SK-N-SH (cell line): ENCODE measurements around the gene XPR1.

Source experiments
- CTCF ChIP-seq: fragments of 200-600 bp; sonication (generic); IDR thresholded peaks from 2 replicates; pipeline ENCODE4 v1.6.1; 2017; ENCODE audit warnings: antibody characterized with exemption, mild to moderate bottlenecking, moderate library complexity
- EZH2phosphoT487 ChIP-seq: fragments of 200-600 bp; sonication (generic); IDR thresholded peaks from 2 replicates; pipeline ENCODE4 v1.6.1; 2017; ENCODE audit warnings: low read depth, mixed run types, mild to moderate bottlenecking, antibody characterized with exemption, moderate library complexity, borderline replicate concordance
- FOXJ3 ChIP-seq: sonication (generic); formaldehyde crosslinking; IDR thresholded peaks from 2 replicates; pipeline ENCODE4 v1.5.1; 2020; ENCODE audit warnings: mild to moderate bottlenecking, missing genetic modification reagents
- GATA2 ChIP-seq: sonication (generic); formaldehyde crosslinking; IDR thresholded peaks from 2 replicates; pipeline ENCODE4 v1.5.0; 2020; ENCODE audit warnings: mild to moderate bottlenecking, missing genetic modification reagents
- RAD21 ChIP-seq: IDR thresholded peaks from 2 replicates; pipeline ENCODE4 v1.6.1; 2012; ENCODE audit warnings: mild to moderate bottlenecking, low read length
- SMC3 ChIP-seq: IDR thresholded peaks from 2 replicates; pipeline ENCODE4 v1.6.1; 2012; ENCODE audit warnings: low read depth, low read length, improper control_type of control experiment
- TAF1 ChIP-seq: IDR thresholded peaks from 2 replicates; pipeline ENCODE4 v1.6.1; 2012; ENCODE audit warnings: low read depth, mild to moderate bottlenecking, low read length, moderate library complexity, borderline replicate concordance
- TCF12 ChIP-seq: IDR thresholded peaks from 2 replicates; pipeline ENCODE4 v1.4.0; 2012
- USF2 ChIP-seq: fragments of 150-350 bp; IDR thresholded peaks from 2 replicates; pipeline ENCODE4 v1.6.1; 2017; ENCODE audit warnings: antibody characterized with exemption, low read length, low read depth, borderline replicate concordance

GRCh38 chr1:180743868-180744267, 112.0 kb downstream of the XPR1 start:
- TF ChIP-seq EZH2phosphoT487 (no peak), RAD21 (no peak), CTCF (no peak), USF2 (no peak), TCF12 (no peak), FOXJ3 (CRISPR knock-in tag) (no peak), TAF1 (no peak), SMC3 (no peak), GATA2 (CRISPR knock-in tag) (no peak)
